GM19099 (cell line): ENCODE results near the gene CARS2.

Source experiments
- POLR2A ChIP-seq: IDR thresholded peaks from 3 replicates; pipeline ENCODE4 v1.6.1; 2011; ENCODE audit warnings: low read depth; ENCODE audit not compliant: insufficient read length; ENCODE audit errors: extremely low read depth

CARS2 gene

DNA sequence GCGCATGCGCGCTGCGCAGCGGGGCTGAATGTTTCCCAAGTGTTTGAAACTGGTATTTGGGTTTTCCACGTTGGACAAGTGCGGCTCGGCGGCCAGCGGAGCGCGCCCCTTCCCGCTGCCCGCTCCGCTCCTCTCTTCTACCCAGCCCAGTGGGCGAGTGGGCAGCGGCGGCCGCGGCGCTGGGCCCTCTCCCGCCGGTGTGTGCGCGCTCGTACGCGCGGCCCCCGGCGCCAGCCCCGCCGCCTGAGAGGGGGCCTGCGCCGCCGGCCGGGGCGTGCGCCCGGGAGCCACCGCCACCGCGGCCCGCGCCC, 7.7 kb upstream of the CARS2 start, which contains the start of gene ING1:
ING1 (plus strand) TSS at position 59 of the 311 bp plus-strand sequence. CDS start 450 bp downstream, outside the sequence.
- no peak for TF ChIP-seq POLR2A

DNA sequence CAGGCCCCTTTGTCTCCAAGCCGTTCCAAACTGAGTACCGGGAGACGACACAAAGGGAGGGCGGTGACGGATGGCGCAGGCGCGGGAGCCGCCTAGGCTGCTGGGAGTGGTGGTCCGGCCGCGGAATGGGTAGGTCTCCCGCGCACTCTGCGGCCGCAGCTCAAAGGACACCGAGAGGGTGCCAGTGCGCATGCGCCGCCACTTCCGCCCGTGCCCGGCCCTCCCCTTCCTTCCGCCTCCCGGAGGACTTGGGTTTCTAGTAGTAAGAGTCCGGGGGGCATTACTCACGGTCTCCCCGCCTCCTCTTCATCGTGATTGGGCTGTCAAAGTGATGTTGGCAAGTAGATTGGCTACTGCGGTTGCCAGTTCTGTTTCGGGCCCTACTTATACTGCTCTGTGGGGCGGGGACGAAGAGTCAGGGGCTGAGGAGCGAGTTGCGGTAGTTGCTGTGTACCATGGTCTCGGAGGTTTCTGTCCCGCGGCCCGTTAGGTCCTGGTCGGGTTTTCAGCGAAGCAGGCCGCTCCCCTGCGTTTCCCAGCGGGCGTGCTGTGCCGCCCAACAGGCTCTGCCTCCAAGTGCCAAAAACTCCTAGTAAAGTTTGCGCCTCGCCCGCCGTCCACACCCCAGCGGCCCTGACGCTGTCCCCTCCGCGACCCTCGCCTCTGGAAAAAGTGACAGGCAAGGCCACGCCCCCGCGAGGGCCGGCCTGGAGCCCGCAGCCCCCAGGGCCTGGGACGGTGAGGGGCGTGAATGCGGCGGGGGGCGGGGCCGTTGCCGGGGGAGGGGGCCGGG, 7.1 kb upstream of the CARS2 start:
- peak; percentile 100 for TF ChIP-seq POLR2A

GRCh38 chr13:110712081-110712848, 6.3 kb upstream of the CARS2 start:
- TF ChIP-seq POLR2A = peak; percentile 81

DNA sequence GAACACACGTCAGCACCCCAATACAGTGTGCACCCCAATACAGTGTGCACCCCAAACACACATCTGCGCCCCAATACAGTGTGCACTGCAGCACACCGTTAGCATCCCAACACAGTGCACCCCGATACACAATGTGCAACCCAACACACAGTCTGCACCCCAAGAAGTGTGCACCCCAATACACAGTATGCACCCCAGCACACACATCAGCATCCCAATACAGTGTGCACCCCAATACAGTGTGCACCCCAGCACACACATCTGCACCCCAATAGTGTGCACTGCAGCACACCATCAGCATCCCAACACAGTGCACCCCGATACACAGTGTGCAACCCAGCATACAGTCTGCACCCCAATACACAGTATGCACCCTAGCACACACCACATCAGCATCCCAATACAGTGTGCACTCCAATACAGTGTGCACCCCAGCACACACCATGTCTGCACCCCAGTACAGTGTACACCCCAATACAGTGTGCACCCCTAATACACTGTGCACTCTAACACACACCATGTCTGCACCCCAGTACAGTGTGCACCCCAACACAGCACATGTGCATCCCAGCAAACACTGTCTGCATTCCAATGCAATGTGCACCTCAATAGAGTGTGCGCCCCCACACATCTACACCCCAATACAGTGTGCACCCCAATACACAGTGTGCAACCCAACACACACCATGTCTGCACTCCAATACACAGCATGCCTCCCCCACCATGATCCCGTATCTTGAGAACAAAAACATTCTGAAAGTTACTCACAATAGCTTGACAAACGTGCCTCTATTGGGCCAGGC, 855 bp upstream of the CARS2 start:
- no peak for TF ChIP-seq POLR2A

DNA sequence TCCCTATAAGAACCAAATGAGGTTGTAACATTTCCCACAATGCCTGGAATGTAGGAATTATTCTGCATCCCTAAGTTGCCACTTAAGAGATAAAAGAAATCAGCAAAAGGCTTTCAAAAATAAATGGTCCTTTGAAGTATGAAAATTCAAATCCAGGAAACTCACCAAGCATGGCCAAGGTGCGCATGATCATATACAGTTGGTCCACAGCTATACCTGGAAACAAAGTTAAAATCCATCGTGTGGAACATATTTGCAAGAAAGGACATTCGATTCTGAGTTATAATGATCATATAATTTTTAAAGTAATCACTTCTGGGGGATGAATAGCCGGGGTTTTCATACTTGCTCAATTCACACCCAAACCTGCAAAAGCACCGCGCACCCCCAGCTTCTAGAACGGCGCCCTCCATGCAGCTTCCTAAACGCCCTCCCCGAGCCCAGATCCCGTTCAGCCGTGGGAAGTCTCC, 525 bp downstream of the CARS2 start:
- no peak for TF ChIP-seq POLR2A

DNA sequence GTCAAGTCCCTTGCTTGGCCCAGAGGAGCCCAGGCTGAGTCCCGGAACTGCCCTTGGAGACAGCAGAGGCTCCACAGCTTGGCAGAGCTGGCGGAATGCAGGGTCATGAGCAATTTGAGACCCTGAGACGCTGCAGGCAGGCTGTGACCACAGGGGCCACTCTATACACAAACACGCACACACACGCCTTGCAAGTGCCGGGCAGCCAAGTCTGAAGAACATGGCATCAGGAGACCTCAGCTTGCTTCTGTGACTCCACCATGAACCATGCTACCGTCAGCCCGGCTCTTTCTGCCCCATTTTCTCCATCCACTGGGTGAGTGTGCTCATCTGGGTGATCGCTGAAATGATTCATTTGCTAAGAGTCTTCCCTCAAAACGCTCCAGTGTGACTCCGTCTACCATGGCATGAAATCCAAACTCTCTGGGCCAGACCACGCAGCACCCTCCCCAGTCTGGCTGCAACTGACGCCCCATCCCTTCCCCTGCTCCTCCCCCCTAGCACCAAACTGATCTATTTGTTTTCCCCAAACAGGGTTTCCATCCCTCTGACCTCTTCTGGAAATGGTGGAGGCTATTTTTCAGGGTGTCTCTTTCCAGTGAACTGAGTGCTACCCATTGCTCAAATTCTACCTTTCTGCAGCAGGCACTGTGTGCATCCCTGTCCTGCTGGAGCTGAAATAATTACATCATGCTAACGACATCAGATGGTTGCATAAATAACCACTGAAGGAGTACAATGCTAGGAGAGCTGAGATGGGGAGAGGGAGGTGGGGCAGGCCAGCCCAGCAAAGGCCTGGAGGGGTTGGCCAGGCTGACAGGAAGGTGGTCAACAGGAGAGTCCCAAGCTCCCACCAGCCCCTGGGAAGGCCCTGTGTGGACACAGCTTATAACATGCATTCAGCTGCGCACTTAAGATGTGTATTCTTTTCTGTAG, 3.1 kb downstream of the CARS2 start:
- no peak for TF ChIP-seq POLR2A

GRCh38 chr13:110702089-110702488, 3.8 kb downstream of the CARS2 start:
- TF ChIP-seq POLR2A = no peak

DNA sequence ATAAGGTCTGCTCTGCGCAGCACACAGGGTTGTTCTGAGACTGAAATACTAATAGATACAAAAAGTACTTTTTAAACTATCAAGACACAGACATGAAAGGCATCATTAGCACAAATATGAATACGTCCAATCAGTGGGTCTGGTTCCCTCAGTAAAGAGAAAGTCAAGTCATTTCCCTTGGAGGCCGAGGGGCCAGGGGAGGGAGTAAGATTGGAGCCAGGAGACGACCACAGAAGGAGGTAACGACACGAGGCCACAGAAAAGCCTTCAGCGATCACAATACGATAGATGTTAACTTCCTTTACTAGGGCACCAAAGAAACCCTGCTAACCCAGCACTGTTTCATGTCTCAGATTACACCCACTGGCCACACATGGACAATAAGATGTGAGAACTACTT, 5.3 kb downstream of the CARS2 start:
- no peak for TF ChIP-seq POLR2A

- TF ChIP-seq POLR2A = no peak
Observed at GRCh38 chr13:110700186-110700585, 5.7 kb downstream of the CARS2 start.

DNA sequence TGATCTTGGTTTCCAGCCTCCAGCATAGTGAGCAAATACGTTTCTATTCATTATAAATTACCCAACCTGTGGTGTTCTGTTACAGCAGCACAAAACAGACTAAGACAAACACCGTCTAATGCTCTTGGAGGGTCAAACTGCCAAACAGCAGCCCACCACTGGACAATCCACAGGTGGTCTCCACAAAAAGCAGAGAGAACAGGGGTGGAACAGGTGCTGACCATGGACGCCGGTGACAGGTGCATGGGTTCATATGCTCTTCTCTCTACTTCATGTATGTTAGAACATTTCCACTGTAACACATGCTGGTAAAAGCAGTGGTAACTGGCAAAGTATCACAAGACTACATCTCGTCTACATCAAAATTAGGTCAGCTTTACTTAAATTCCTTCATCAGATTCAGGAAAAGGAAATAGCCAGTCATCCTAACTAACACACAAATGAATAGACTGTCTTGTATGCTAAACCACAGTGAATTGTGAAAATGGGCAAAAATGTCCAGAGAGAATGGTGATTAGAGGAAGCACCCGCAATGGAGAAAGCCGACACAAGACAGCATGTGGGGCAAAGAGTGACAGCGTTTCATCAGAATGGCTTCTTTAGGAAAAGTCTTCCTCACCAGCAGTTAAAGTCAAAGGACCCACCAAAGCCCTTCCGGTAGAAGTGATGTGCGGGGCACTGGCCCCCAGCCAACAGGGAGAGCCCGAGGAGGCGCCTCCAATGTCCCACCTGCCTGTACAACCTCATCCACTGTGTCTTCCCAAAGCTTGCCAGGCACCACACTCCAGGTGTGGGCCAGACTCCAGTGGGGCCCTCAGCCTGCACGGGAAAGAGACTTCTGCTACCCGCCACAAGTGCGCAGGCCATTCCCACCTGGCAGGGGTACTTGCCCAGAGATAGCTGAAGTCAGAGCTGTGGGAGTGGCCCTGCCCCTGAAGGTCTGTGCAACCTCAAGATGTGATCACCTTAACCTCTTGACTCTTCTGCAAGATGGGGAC, 6.5 kb downstream of the CARS2 start:
- TF ChIP-seq POLR2A = no peak

DNA sequence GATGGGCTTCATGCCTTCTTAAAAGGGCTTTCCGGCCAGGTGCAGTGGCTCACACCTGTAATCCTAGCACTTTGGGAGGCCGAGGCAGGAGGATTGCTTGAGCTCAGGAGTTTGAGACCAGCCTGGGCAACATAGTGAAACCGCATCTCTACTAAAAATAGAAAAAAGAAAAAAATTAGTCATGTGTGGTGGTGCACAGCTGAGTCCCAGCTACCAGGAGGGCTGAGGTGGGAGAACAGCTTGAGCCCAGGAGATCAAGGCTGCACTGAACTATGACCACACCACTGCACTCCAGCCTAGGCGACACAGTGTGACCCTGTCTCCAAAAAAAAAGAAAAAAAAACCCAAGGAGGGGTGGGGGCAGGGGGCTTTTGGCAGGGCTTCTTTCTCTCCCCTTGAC, 7.2 kb downstream of the CARS2 start:
- no peak for TF ChIP-seq POLR2A

GRCh38 chr13:110697842-110698241, 8.1 kb downstream of the CARS2 start:
- TF ChIP-seq POLR2A = no peak

GRCh38 chr13:110696776-110697175, 9.1 kb downstream of the CARS2 start:
- no peak for TF ChIP-seq POLR2A
